ENCODE data around the gene HIC1. TPM values are rescaled to one million over a fixed set of nuclear protein-coding genes. Genes with fewer than 3 reads are reported as not detected.

The HIC1 gene
- total and polyA plus RNA-seq, 7 donors: 2.0 to 12.6 (median 4.3) TPM

DNA sequence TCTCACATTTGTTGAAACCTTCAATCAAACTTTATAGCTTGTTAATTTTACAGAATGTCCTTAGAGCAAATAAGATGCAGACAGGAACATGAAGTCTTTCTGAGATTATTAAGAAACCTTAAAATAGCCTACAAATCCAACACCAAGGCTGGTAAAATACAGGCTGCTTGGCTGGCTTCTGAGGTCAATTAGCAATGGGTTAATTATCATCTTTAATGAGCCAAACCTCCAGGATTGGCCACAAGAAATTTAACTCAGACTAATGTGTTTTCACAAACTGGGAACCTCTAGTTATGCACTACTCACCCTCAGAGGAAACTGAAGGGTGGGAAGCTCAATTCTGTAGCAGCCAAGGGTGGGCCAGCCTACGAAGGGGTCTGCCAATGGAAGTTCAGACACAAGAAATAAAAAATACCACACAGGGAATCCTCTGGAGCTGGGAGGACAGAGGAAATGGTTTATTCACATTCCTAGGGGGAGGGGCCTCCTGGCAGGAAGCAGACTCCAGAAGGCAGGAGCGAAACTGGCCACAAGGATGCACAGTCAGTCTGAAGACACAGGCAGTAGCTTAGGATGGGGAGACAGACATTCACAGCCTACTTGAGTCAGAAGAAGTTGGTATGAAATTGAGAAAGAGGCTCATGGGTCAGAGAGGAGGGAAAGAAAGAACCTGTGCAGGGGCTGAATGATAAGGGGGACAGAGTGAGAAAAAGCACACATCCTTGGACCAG lies 36.1 kb downstream of the HIC1 start:
- TF ChIP-seq CTCF (IDR thresholded peaks at IDR 0.05): peak; percentile 13
- Histone ChIP-seq H3K27me3 (ENCODE audit: insufficient read depth in 3 of 3, low read length in 2 of 3) (no peaks in the 10 kb centered on the region), H3K9me3 (no peaks in the 10 kb centered on the region), H3K4me3 (no peak overlapping the region), H3K4me1 (peaks cover 39% of the 10 kb centered on the region), H3K27ac (peak overlapping the region; percentile 77), H3K36me3 (ENCODE audit: insufficient read depth in 1 of 2, low read depth in 1 of 2) (no peaks in the 10 kb centered on the region)
- 50 to 68% (median 63%) methylated on average over 2 of the region's 2 CpGs for WGBS, 3 donors
- DNase-seq (peak; percentile 67 to 80), ATAC-seq (peak in 3 of 4 donors; percentile 35 to 57 (median 52))
- intact Hi-C loops (cut with DNase I): loop anchor here in 1 of 2 donors (10.0 kb wide), 1 partner anchor 154 kb away; no protein-coding TSS in a partner anchor

DNA sequence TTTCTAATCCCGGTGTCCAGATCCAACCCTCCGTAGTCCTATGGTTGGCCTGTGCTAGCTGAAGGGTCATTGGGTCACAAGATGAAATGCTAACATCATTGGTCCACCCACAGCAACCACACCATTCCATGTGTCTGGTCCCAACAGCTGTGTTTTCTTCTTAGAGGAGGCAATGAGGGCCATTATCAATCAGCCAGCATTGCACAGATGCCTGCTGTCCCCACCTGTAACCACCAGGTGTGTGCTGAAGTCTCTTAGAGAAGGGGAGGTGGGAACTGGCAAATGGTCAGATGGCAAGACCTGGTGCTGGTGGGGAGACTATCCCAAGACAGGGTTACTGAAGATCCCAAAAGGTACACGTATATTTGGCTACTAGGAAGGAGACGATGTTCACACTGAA lies 37.4 kb downstream of the HIC1 start:
- H3K4me1 ChIP-seq: peaks cover 26% of the 10 kb centered on the region
- H3K27ac ChIP-seq: peak overlapping the region; percentile 21
- 90 to 92% (median 90%) methylated on average over 4 of the region's 4 CpGs for WGBS, 3 donors
- intact Hi-C loops (cut with DNase I): loop anchor here in 1 of 2 donors (10.0 kb wide), 1 partner anchor 153 kb away; no protein-coding TSS in a partner anchor
- no peak for TF ChIP-seq CTCF (IDR thresholded peaks at IDR 0.05)
- peak in 1 of 2 donors; percentile 8 for DNase-seq
- no peak overlapping the region for H3K4me3 ChIP-seq
- no peaks in the 10 kb centered on the region for H3K27me3 ChIP-seq (ENCODE audit: insufficient read depth in 3 of 3, low read length in 2 of 3)
- H3K36me3 ChIP-seq (ENCODE audit: insufficient read depth in 1 of 2, low read depth in 1 of 2): no peaks in the 10 kb centered on the region
- no peaks in the 10 kb centered on the region for H3K9me3 ChIP-seq
- ATAC-seq: no peak

GRCh38 chr17:2093349-2093748 lies 38.4 kb downstream of the HIC1 start:
- H3K4me1 ChIP-seq: peaks cover 15% of the 10 kb centered on the region
- intact Hi-C loops (cut with DNase I): loop anchor here in 1 of 2 donors (10.0 kb wide), 1 partner anchor 151 kb away; no protein-coding TSS in a partner anchor
- no peaks in the 10 kb centered on the region for H3K36me3 ChIP-seq (ENCODE audit: insufficient read depth in 1 of 2, low read depth in 1 of 2)
- H3K9me3 ChIP-seq: no peaks in the 10 kb centered on the region
- TF ChIP-seq CTCF (IDR thresholded peaks at IDR 0.05): no peak
- DNase-seq (peak in 1 of 2 donors; percentile 39), ATAC-seq (no peak)
- H3K27me3 ChIP-seq (ENCODE audit: insufficient read depth in 3 of 3, low read length in 2 of 3): no peaks in the 10 kb centered on the region
- 74 to 84% (median 78%) methylated on average over 5 of the region's 5 CpGs for WGBS, 3 donors
- H3K4me3 ChIP-seq: no peak overlapping the region
- no peak overlapping the region for H3K27ac ChIP-seq

DNA sequence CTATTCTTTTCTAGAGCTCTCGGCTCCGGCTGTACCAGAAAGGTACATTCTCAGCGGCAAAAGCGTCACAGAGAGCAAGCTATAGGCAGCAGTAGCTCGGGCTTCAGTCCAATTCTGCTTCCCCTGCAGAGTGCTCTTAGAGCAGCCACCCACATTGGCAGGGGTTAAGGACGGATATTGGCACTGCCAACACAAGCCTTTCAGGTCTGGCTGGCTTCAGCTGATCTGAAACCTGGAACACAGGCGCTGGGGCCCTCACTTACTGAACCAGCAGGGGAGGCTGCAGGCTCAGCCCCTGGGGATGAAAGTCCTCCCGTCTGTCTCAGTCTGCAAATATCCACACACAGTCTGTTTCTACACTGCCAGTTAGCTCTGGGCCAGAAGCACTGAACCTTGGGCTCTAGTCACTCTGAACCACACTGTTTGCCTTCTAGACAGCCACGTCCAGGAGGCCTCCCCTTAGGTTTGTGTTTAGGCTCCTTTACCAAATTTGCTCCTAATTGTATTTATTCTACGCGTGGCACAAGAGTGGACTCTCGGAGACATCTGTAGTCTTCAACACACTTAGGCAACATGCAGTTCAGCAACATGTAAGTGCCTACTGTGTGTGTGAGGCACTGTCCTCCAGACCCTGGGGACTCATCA lies 40.1 kb downstream of the HIC1 start:
- no peak overlapping the region for H3K4me3 ChIP-seq
- DNase-seq: peak in 1 of 2 donors; percentile 75
- no peaks in the 10 kb centered on the region for H3K36me3 ChIP-seq (ENCODE audit: insufficient read depth in 1 of 2, low read depth in 1 of 2)
- peak overlapping the region; percentile 2 for H3K27ac ChIP-seq
- whole genome bisulfite sequencing, 3 donors: 53 to 64% (median 55%) methylated on average over 12 of the region's 12 CpGs
- intact Hi-C loops (cut with DNase I): loop anchor here (1.0 to 10.0 kb wide), 2 partner anchors 150 kb away; no protein-coding TSS in a partner anchor
- H3K9me3 ChIP-seq: no peaks in the 10 kb centered on the region
- peaks cover 6% of the 10 kb centered on the region for H3K4me1 ChIP-seq
- ATAC-seq: peak; percentile 81 to 88 (median 86)
- no peaks in the 10 kb centered on the region for H3K27me3 ChIP-seq (ENCODE audit: insufficient read depth in 3 of 3, low read length in 2 of 3)
- TF ChIP-seq CTCF (IDR thresholded peaks at IDR 0.05): peak; percentile 57
